ENCODE measurements around the gene PRICKLE4. TPM values are rescaled to one million over a fixed set of nuclear protein-coding genes. Genes with fewer than 3 reads are reported as not detected.

The PRICKLE4 gene
- total RNA-seq, 1 experiment from 2014 or later = 2.9 TPM

DNA sequence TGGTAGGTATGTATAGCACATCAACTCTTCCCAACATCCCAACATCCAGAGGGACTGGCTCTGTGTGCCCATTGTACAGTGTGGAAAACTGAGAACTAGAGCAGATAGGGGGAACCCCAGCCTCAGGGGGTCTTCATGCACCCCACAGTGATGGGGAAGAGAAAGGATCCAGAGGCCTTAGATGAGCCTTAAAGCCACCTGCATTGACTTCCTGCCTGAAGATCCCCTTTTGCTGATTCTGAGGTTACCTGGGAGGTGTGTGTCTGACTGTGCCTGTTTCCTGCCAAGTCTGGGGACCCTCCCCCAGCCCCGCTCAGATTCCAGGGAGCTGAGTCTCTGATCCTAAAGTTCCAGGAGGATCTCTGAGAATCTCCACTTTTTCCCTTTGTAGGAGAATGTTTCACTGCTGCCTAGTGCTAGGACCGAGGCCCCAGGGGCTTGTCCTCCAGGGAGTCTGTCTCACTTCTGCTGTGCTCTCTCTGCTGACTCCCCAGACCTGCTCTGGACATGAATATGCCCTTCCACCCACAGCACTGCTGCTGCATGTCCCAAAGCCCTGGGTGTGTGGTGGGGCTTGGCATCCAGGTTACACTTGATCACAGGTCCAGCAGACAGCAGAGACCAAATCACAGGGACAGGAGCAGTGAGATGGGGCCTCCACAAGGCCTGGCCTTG is 20.5 kb upstream of the PRICKLE4 start:
- BruUV-seq (replicated peaks) = no TSS peak
- H3K79me2 ChIP-seq (ENCODE audit: insufficient read depth, low read length) = no peaks in the 10 kb centered on the region
- no peak overlapping the region for H3K27ac ChIP-seq (ENCODE audit: low read depth, low read length)
- no peak for TF ChIP-seq EGR1 (IDR thresholded peaks at IDR 0.05; ENCODE audit: low read depth)
- TF ChIP-seq, protein P1, sequence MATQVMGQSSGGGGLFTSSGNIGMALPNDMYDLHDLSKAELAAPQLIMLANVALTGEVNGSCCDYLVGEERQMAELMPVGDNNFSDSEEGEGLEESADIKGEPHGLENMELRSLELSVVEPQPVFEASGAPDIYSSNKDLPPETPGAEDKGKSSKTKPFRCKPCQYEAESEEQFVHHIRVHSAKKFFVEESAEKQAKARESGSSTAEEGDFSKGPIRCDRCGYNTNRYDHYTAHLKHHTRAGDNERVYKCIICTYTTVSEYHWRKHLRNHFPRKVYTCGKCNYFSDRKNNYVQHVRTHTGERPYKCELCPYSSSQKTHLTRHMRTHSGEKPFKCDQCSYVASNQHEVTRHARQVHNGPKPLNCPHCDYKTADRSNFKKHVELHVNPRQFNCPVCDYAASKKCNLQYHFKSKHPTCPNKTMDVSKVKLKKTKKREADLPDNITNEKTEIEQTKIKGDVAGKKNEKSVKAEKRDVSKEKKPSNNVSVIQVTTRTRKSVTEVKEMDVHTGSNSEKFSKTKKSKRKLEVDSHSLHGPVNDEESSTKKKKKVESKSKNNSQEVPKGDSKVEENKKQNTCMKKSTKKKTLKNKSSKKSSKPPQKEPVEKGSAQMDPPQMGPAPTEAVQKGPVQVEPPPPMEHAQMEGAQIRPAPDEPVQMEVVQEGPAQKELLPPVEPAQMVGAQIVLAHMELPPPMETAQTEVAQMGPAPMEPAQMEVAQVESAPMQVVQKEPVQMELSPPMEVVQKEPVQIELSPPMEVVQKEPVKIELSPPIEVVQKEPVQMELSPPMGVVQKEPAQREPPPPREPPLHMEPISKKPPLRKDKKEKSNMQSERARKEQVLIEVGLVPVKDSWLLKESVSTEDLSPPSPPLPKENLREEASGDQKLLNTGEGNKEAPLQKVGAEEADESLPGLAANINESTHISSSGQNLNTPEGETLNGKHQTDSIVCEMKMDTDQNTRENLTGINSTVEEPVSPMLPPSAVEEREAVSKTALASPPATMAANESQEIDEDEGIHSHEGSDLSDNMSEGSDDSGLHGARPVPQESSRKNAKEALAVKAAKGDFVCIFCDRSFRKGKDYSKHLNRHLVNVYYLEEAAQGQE (IDR thresholded peaks at IDR 0.05; ENCODE audit: low read depth) = no peak
- no peak for TF ChIP-seq POLR2AphosphoS5 (IDR thresholded peaks at IDR 0.05; ENCODE audit: low read depth, low read length)
- TF ChIP-seq, protein P2, sequence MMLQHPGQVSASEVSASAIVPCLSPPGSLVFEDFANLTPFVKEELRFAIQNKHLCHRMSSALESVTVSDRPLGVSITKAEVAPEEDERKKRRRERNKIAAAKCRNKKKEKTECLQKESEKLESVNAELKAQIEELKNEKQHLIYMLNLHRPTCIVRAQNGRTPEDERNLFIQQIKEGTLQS (IDR thresholded peaks at IDR 0.05) = no peak
- TF ChIP-seq, protein P3, sequence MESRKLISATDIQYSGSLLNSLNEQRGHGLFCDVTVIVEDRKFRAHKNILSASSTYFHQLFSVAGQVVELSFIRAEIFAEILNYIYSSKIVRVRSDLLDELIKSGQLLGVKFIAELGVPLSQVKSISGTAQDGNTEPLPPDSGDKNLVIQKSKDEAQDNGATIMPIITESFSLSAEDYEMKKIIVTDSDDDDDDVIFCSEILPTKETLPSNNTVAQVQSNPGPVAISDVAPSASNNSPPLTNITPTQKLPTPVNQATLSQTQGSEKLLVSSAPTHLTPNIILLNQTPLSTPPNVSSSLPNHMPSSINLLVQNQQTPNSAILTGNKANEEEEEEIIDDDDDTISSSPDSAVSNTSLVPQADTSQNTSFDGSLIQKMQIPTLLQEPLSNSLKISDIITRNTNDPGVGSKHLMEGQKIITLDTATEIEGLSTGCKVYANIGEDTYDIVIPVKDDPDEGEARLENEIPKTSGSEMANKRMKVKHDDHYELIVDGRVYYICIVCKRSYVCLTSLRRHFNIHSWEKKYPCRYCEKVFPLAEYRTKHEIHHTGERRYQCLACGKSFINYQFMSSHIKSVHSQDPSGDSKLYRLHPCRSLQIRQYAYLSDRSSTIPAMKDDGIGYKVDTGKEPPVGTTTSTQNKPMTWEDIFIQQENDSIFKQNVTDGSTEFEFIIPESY (IDR thresholded peaks at IDR 0.05; ENCODE audit: extremely low read depth, insufficient replicate concordance, low read length) = no peak
- TF ChIP-seq EZH2 (IDR thresholded peaks at IDR 0.05) = no peak
- no peak for TF ChIP-seq TCF7L2 (IDR thresholded peaks at IDR 0.05; ENCODE audit: borderline replicate concordance, extremely low read depth, insufficient read depth, insufficient read length)
- TF ChIP-seq CBX3 (IDR thresholded peaks at IDR 0.05; ENCODE audit: low read depth) = no peak
- no peak for TF ChIP-seq SRF (IDR thresholded peaks at IDR 0.05; ENCODE audit: low read depth)
- no peak for TF ChIP-seq ZNF274 (IDR thresholded peaks at IDR 0.05; ENCODE audit: low read depth, low read length)
- no peak for TF ChIP-seq RAD21 (IDR thresholded peaks at IDR 0.05; ENCODE audit: low read depth)
- TF ChIP-seq CEBPB (IDR thresholded peaks at IDR 0.05; ENCODE audit: low read depth) = no peak
- TF ChIP-seq EZH2phosphoT487 (IDR thresholded peaks at IDR 0.05; ENCODE audit: borderline replicate concordance) = no peak
- no peak for TF ChIP-seq FOSL1 (IDR thresholded peaks at IDR 0.05; ENCODE audit: low read depth)
- TF ChIP-seq, protein P4, sequence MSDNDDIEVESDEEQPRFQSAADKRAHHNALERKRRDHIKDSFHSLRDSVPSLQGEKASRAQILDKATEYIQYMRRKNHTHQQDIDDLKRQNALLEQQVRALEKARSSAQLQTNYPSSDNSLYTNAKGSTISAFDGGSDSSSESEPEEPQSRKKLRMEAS (IDR thresholded peaks at IDR 0.05) = no peak
- TF ChIP-seq, protein P5, sequence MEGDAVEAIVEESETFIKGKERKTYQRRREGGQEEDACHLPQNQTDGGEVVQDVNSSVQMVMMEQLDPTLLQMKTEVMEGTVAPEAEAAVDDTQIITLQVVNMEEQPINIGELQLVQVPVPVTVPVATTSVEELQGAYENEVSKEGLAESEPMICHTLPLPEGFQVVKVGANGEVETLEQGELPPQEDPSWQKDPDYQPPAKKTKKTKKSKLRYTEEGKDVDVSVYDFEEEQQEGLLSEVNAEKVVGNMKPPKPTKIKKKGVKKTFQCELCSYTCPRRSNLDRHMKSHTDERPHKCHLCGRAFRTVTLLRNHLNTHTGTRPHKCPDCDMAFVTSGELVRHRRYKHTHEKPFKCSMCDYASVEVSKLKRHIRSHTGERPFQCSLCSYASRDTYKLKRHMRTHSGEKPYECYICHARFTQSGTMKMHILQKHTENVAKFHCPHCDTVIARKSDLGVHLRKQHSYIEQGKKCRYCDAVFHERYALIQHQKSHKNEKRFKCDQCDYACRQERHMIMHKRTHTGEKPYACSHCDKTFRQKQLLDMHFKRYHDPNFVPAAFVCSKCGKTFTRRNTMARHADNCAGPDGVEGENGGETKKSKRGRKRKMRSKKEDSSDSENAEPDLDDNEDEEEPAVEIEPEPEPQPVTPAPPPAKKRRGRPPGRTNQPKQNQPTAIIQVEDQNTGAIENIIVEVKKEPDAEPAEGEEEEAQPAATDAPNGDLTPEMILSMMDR (IDR thresholded peaks at IDR 0.05 in 2 of 3, conservative IDR thresholded peaks at IDR 0.05 in 1 of 3; ENCODE audit: borderline replicate concordance in 1 of 3, insufficient read depth in 1 of 3, low read depth in 2 of 3, low read length in 2 of 3) = no peak
- TF ChIP-seq ELF1 (IDR thresholded peaks at IDR 0.05; ENCODE audit: borderline replicate concordance, low read depth) = no peak
- no peak for TF ChIP-seq JUND (IDR thresholded peaks at IDR 0.05)
- no peak for TF ChIP-seq ZFX (IDR thresholded peaks at IDR 0.05)
- intact Hi-C loops (cut with micrococcal nuclease) = no loop called here
- ChIA-PET CTCF (no interaction called here), POLR2A (no interaction called here), RAD21 (ENCODE audit: low non-redundant PET in 1 of 2, low total read pairs in 2 of 2, uncharacterized antibody in 2 of 2, unreplicated experiment in 2 of 2) (no interaction called here)
- H3K4me1 ChIP-seq (ENCODE audit: control insufficient read depth in 1 of 2, insufficient read depth in 2 of 2, low read length in 2 of 2) = peaks cover 0 to 3% of the 10 kb centered on the region in 2 experiments; a peak in 1 of 4 replicates
- H3K4me2 ChIP-seq (ENCODE audit: low read length) = no peak overlapping the region
- H3K4me3 ChIP-seq (replicated peaks in 1 of 2; ENCODE audit: low read depth in 1 of 2, low read length in 2 of 2) = no peak overlapping the region
- no peaks in the 10 kb centered on the region for H3K36me3 ChIP-seq (ENCODE audit: control insufficient read depth in 1 of 2, insufficient read depth in 2 of 2, low read length in 2 of 2)
- no peak for DNase-seq (ENCODE audit: low read depth, low spot score)
- H3K9me3 ChIP-seq (ENCODE audit: control insufficient read depth in 1 of 2, insufficient read depth in 1 of 2, low read depth in 1 of 2, low read length in 2 of 2) = no peaks in the 10 kb centered on the region
- no peaks in the 10 kb centered on the region for H3K27me3 ChIP-seq (ENCODE audit: insufficient read depth, low read length)
- no peaks in the 10 kb centered on the region for H3K9me2 ChIP-seq (ENCODE audit: insufficient read depth)
- H2AFZ ChIP-seq (ENCODE audit: low read depth, low read length, poor library complexity, severe bottlenecking) = no peak overlapping the region
- no peaks in the 10 kb centered on the region for H4K20me1 ChIP-seq (ENCODE audit: insufficient read depth)
- H3K9ac ChIP-seq (ENCODE audit: low read length) = no peak overlapping the region
- no peak for ATAC-seq

Measured in HCT116 (cell line).